IMR-90 (cell line): ENCODE data around the gene IFIH1. TPM values are rescaled to one million over a fixed set of nuclear protein-coding genes. Genes with fewer than 3 reads are reported as not detected.

Source experiments
- ATAC-seq: fragments of 200-7000 bp; cut with Tn5 transposase; 2 replicates; pipeline ENCODE4 v1.9.1; 2020; ENCODE audit warnings: low read depth, mild to moderate bottlenecking, moderate library complexity
- BruUV-seq: library from RNA; stranded (reverse); fragments of 400-500 nt; replicated peaks from 2 replicates; lab custom pipeline; 2021; lab: Mats Ljungman, UMichigan
- CTCF ChIA-PET: fragments of 300-600 bp; formaldehyde crosslinking; extraction: SDS; loops from one replicate; lab custom pipeline; 2021; ENCODE audit warnings: antibody characterized with exemption; lab: Yijun Ruan, JAX
- POLR2A ChIA-PET: fragments of 300-600 bp; sonication (Branson Sonifier 250); formaldehyde crosslinking; loops from one replicate; lab custom pipeline; 2022; ENCODE audit warnings: antibody characterized with exemption; ENCODE audit not compliant: unreplicated experiment; lab: Charles Lee
- DNase-seq: peaks from one replicate; pipeline ENCODE4 v3.0.0; 2013
- H2AFZ ChIP-seq: replicated peaks from 2 replicates; pipeline ENCODE3; 2013; ENCODE audit warnings: low read length, mild to moderate bottlenecking; ENCODE audit not compliant: poor library complexity
- H2AK5ac ChIP-seq: 2 replicates; pipeline ENCODE4 v1.6.1; 2013; ENCODE audit warnings: low read depth, low read length, inconsistent platforms
- H2AK9ac ChIP-seq: replicated peaks from 2 replicates; pipeline ENCODE3; 2013; ENCODE audit warnings: mild to moderate bottlenecking, low read depth, low read length, moderate library complexity; ENCODE audit not compliant: poor library complexity
- H2BK120ac ChIP-seq: 2 replicates; pipeline ENCODE4 v1.6.1; 2013; ENCODE audit warnings: low read depth, low read length, inconsistent platforms
- H2BK15ac ChIP-seq: 3 replicates; pipeline ENCODE4 v1.6.1; 2013; ENCODE audit warnings: low read depth, low read length, inconsistent platforms
- H2BK20ac ChIP-seq: 2 replicates; pipeline ENCODE4 v1.6.1; 2013; ENCODE audit warnings: low read depth, mild to moderate bottlenecking, inconsistent platforms, low read length, moderate library complexity
- H2BK5ac ChIP-seq: 2 replicates; pipeline ENCODE4 v1.6.1; 2013; ENCODE audit warnings: mild to moderate bottlenecking, low read depth, low read length, inconsistent platforms; ENCODE audit not compliant: poor library complexity, severe bottlenecking
- H3K14ac ChIP-seq: replicated peaks from 2 replicates; pipeline ENCODE4 v1.6.1; 2013; ENCODE audit warnings: low read depth, low read length, inconsistent platforms
- H3K18ac ChIP-seq: 2 replicates; pipeline ENCODE4 v1.6.1; 2013; ENCODE audit warnings: low read depth, low read length, control low read depth
- H3K23ac ChIP-seq: 2 replicates; pipeline ENCODE4 v1.6.1; 2013; ENCODE audit warnings: low read depth, low read length, inconsistent platforms
- H3K27ac ChIP-seq: 2 replicates; pipeline ENCODE4 v1.5.1; 2013; ENCODE audit warnings: mild to moderate bottlenecking, control low read depth, low read length; ENCODE audit not compliant: insufficient read depth
- H3K27me3 ChIP-seq: 2 replicates; pipeline ENCODE4 v1.6.1; 2013; ENCODE audit warnings: low read length; ENCODE audit not compliant: control insufficient read depth, insufficient read depth
- H3K36me3 ChIP-seq: 2 replicates; pipeline ENCODE4 v1.6.1; 2013; ENCODE audit warnings: low read length, mixed read lengths; ENCODE audit not compliant: control insufficient read depth, insufficient read depth
- H3K4ac ChIP-seq: 2 replicates; pipeline ENCODE4 v1.6.1; 2013; ENCODE audit warnings: low read depth, low read length, inconsistent platforms
- H3K4me1 ChIP-seq: 2 replicates; pipeline ENCODE4 v1.6.1; 2013; ENCODE audit warnings: low read length, mixed read lengths; ENCODE audit not compliant: control insufficient read depth, insufficient read depth
- H3K4me2 ChIP-seq: 2 replicates; pipeline ENCODE4 v1.6.1; 2013; ENCODE audit warnings: low read depth, mild to moderate bottlenecking, control low read depth, low read length, moderate library complexity
- H3K4me3 ChIP-seq: 2 replicates; pipeline ENCODE4 v1.5.1; 2013; ENCODE audit warnings: low read depth, mild to moderate bottlenecking, control low read depth, low read length, moderate library complexity; ENCODE audit not compliant: insufficient read depth
- H3K56ac ChIP-seq: 2 replicates; pipeline ENCODE4 v1.6.1; 2013; ENCODE audit warnings: low read length, inconsistent platforms; ENCODE audit not compliant: insufficient read depth; ENCODE audit errors: extremely low read depth
- H3K79me1 ChIP-seq, 2 experiments: 2 replicates each; pipeline ENCODE4 v1.6.1; 2013; ENCODE audit warnings: low read length in 2 of 2, inconsistent platforms in 1 of 2, low read depth in 1 of 2
- H3K9ac ChIP-seq: 2 replicates; pipeline ENCODE4 v1.6.1; 2013; ENCODE audit warnings: low read depth, low read length, control low read depth
- H3K9me1 ChIP-seq: 2 replicates; pipeline ENCODE4 v1.6.1; 2013; ENCODE audit warnings: low read length, inconsistent platforms; ENCODE audit not compliant: insufficient read depth
- H3K9me3 ChIP-seq: 2 replicates; pipeline ENCODE4 v1.6.1; 2013; ENCODE audit warnings: low read length; ENCODE audit not compliant: control insufficient read depth, insufficient read depth
- H4K20me1 ChIP-seq: 2 replicates; pipeline ENCODE4 v1.6.1; 2013; ENCODE audit warnings: low read length, inconsistent platforms; ENCODE audit not compliant: insufficient read depth
- H4K5ac ChIP-seq: 2 replicates; pipeline ENCODE4 v1.6.1; 2013; ENCODE audit warnings: mild to moderate bottlenecking, low read depth, low read length, control low read depth
- H4K8ac ChIP-seq, 2 experiments: 2 replicates each; pipeline ENCODE4 v1.6.1; 2013; ENCODE audit warnings: low read depth in 2 of 2, low read length in 2 of 2, control low read depth in 1 of 2, inconsistent platforms in 1 of 2
- H4K91ac ChIP-seq: 2 replicates; pipeline ENCODE4 v1.6.1; 2013; ENCODE audit warnings: low read depth, low read length, inconsistent platforms; ENCODE audit not compliant: insufficient read depth
- MAFK ChIP-seq: IDR thresholded peaks from 2 replicates; pipeline ENCODE4 v1.6.1; 2012; ENCODE audit warnings: low read depth, low read length, improper control_type of control experiment
- RFX5 ChIP-seq: IDR thresholded peaks from 2 replicates; pipeline ENCODE4 v1.8.0; 2012; ENCODE audit warnings: low read depth, mild to moderate bottlenecking, low read length, moderate library complexity
- SMC3 ChIP-seq: fragments of 150-350 bp; IDR thresholded peaks from 2 replicates; pipeline ENCODE4 v1.6.1; 2016; ENCODE audit warnings: low read depth, mild to moderate bottlenecking, antibody characterized with exemption, low read length, moderate library complexity
- WGBS, 2 experiments: methylation state at CpG; one replicate each; pipeline versions ENCODE4 v1.1.5 to v1.1.7; 2013; ENCODE audit warnings: missing lambda C conversion rate in 2 of 2; ENCODE audit not compliant: insufficient read length in 1 of 2; ENCODE audit errors: extremely low coverage in 2 of 2; 5-methylcytosine and 5-hydroxymethylcytosine counted together
- dilution Hi-C: fragments of 300-500 bp; cut with HindIII; formaldehyde crosslinking; loops from one replicate; pipeline ENCODE4 v1.14.3; 2018; ENCODE audit warnings: low sequenced_read_pairs; ENCODE audit not compliant: unreplicated experiment
- in situ Hi-C: fragments of 300-500 bp; cut with MboI; formaldehyde crosslinking; loops from 3 replicates; pipeline ENCODE4 v1.14.3; 2019; ENCODE audit warnings: low sequenced_read_pairs, inconsistent platforms, mixed read lengths
- intact Hi-C: fragments of 100-400 bp; cut with micrococcal nuclease; formaldehyde crosslinking; loops from 2 replicates; pipeline ENCODE4 v1.10.0; 2022
- polyA plus RNA-seq, 3 experiments: library from polyadenylated mRNA; depleted of rRNA; stranded (reverse); fragments of >200 nt; gene quantifications; 2 replicates each; pipeline ENCODE4 v1.2.3, GENCODE V29; 2012; ENCODE audit warnings: low replicate concordance in 1 of 3
- total RNA-seq: library from RNA; depleted of rRNA; stranded (reverse); fragments of >200 nt; gene quantifications from 2 replicates; pipeline ENCODE4 v1.2.3, GENCODE V29; 2012

The IFIH1 gene
- total and polyA plus RNA-seq, 2 of the 4 experiments (the other 2 are of a cell fraction), result 1.3 to 1.4 TPM

GRCh38 chr2:162258686-162259085 lies 59.8 kb downstream of the IFIH1 start:
- Histone ChIP-seq H3K18ac (peak overlapping the region; percentile 53; the same call in 1 of the 2 replicates), H4K91ac (no peak overlapping the region), H3K56ac (no peak overlapping the region), H2AK5ac (peak overlapping the region; percentile 20; the same call in 1 of the 2 replicates), H4K5ac (peak overlapping the region; percentile 15; the same call in 1 of the 2 replicates), H3K27me3 (no peaks in the 10 kb centered on the region), H3K9me1 (no peaks in the 10 kb centered on the region; the same call in 1 of the 2 replicates), H2BK5ac (peak overlapping the region; percentile 28), H3K4me1 (peaks cover 4% of the 10 kb centered on the region), H2BK120ac (peak overlapping the region; percentile 17; the same call in 1 of the 2 replicates), H3K27ac (no peak overlapping the region), H3K9ac (no peak overlapping the region), H3K4me3 (no peak overlapping the region), H3K9me3 (no peaks in the 10 kb centered on the region; the same call in 1 of the 2 replicates), H3K4ac (0 out of 2 replicates have a peak overlapping the region, but pooled peaks have one; percentile 21), H3K14ac (peak overlapping the region; percentile 34; the same call in 1 of the 2 replicates), H3K4me2 (no peak overlapping the region), H3K23ac (no peak overlapping the region), H4K8ac (peak overlapping the region in 1 of 2 experiments; percentile 39; a peak in 1 of 4 replicates), H4K20me1 (no peaks in the 10 kb centered on the region), H3K79me1 (no peaks in the 10 kb centered on the region), H2AFZ (peak overlapping the region; percentile 35), H2BK20ac (peak overlapping the region; percentile 2; the same call in 1 of the 2 replicates), H2BK15ac (peak overlapping the region; percentile 45; the same call in 1 of the 3 replicates), H2AK9ac (no peak overlapping the region), H3K36me3 (no peaks in the 10 kb centered on the region)
- POLR2A ChIA-PET, result no interaction called here
- intact Hi-C loops, result no loop called here
- dilution Hi-C loops, result no loop called here
- in situ Hi-C loops, result no loop called here
- CTCF ChIA-PET, result interaction anchor here (0.6 kb wide), 1 partner anchor 308 kb away, joined by 4 read pairs; no protein-coding TSS in a partner anchor
- peak; percentile 49 for DNase-seq
- TF ChIP-seq SMC3 (no peak), MAFK (0 out of 2 replicates have a peak, but pooled peaks have one; percentile 6), RFX5 (no peak)
- peak; percentile 31; the same call in 1 of the 2 replicates for ATAC-seq
- no TSS peak for BruUV-seq
- 50% methylated on average over 2 of the region's 2 CpGs; no CpG with 5 or more reads in 1 of the 2 experiments for WGBS, 2 experiments
